Measurements from ENCODE around the gene PNO1. TPM values are rescaled to one million over a fixed set of nuclear protein-coding genes. Genes with fewer than 3 reads are reported as not detected.

Gene PNO1
- total and polyA plus RNA-seq, 9 of the 15 experiments (the other 6 are each of a cell fraction or from before 2014, with no cell fraction given), result 11.8 to 81.7 (median 41.1) TPM

GRCh38 chr2:68157402-68158133 lies at the start of gene PNO1 (continued):
- no peak for TF ChIP-seq STAG1 (CRISPR knock-in tag; IDR thresholded peaks at IDR 0.05; ENCODE audit: borderline replicate concordance)
- no peak for TF ChIP-seq GATA2 (CRISPR knock-in tag; IDR thresholded peaks at IDR 0.05)
- TF ChIP-seq SREBF1 (IDR thresholded peaks at IDR 0.05; ENCODE audit: borderline replicate concordance, low read depth, low read length), result no peak
- peak; percentile 73 for TF ChIP-seq PHF20 (IDR thresholded peaks at IDR 0.05; ENCODE audit: partially characterized antibody)
- TF ChIP-seq GABPA (tag; conservative IDR thresholded peaks at IDR 0.05; ENCODE audit: low read depth), result peak; percentile 42
- TF ChIP-seq SUPT5H (IDR thresholded peaks at IDR 0.05), result peak; percentile 68
- TF ChIP-seq SMAD3 (CRISPR knock-in tag; conservative IDR thresholded peaks at IDR 0.05), result 0 out of 2 replicates have a peak, but pooled peaks have one; percentile 33
- peak in 1 of 2 experiments; percentile 50; a peak in 2 of 4 replicates for TF ChIP-seq RCOR1 (IDR thresholded peaks at IDR 0.05; ENCODE audit: borderline replicate concordance in 1 of 2, low read depth in 2 of 2, low read length in 2 of 2)
- TF ChIP-seq ZNF224 (CRISPR knock-in tag; IDR thresholded peaks at IDR 0.05), result no peak
- TF ChIP-seq HDAC6 (IDR thresholded peaks at IDR 0.05; ENCODE audit: low read depth, low read length), result no peak
- peak; percentile 42 for TF ChIP-seq NCOR1 (IDR thresholded peaks at IDR 0.05)
- 0 out of 2 replicates have a peak, but pooled peaks have one; percentile 12 for TF ChIP-seq PML (IDR thresholded peaks at IDR 0.05; ENCODE audit: low read length)
- no peak for TF ChIP-seq GTF2A2 (tag; IDR thresholded peaks at IDR 0.05)
- TF ChIP-seq LCOR (CRISPR knock-in tag; IDR thresholded peaks at IDR 0.05), result peak; percentile 93
- peak; percentile 42; the same call in 1 of the 2 replicates for TF ChIP-seq ETV1 (tag; conservative IDR thresholded peaks at IDR 0.05; ENCODE audit: low read depth)
- peak; percentile 86 to 93 for TF ChIP-seq MAZ (CRISPR knock-in tag; conservative IDR thresholded peaks at IDR 0.05 in 1 of 2, IDR thresholded peaks at IDR 0.05 in 1 of 2)
- no peak for TF ChIP-seq ZFP36 (IDR thresholded peaks at IDR 0.05; ENCODE audit: low read depth, low read length, partially characterized antibody)
- peak; percentile 71; the same call in 1 of the 2 replicates for TF ChIP-seq MBD1 (CRISPR knock-in tag; IDR thresholded peaks at IDR 0.05)
- no peak for TF ChIP-seq FOXP4 (CRISPR knock-in tag; IDR thresholded peaks at IDR 0.05; ENCODE audit: borderline replicate concordance)
- TF ChIP-seq KLF6 (CRISPR knock-in tag; IDR thresholded peaks at IDR 0.05; ENCODE audit: borderline replicate concordance), result peak; percentile 38; the same call in 1 of the 2 replicates
- TF ChIP-seq ARID2 (IDR thresholded peaks at IDR 0.05), result no peak
- no peak for TF ChIP-seq ZNF324 (CRISPR knock-in tag; IDR thresholded peaks at IDR 0.05)
- peak; percentile 93 for TF ChIP-seq MXD1 (CRISPR knock-in tag; IDR thresholded peaks at IDR 0.05; ENCODE audit: borderline replicate concordance, poor library complexity, severe bottlenecking)
- peak; percentile 99 for TF ChIP-seq MYC (IDR thresholded peaks at IDR 0.05; ENCODE audit: low read depth, low read length)
- TF ChIP-seq MYC (CRISPR knock-in tag; IDR thresholded peaks at IDR 0.05; ENCODE audit: borderline replicate concordance, low read depth), result peak; percentile 93
